Tibial artery (tissue), 4 donors: Measurements from ENCODE around the gene EVI5L.

Experiments used
- DNase-seq, 2 donors: peaks; one replicate each; pipeline ENCODE4 v3.0.0-alpha.2; 2019
- H3K27ac ChIP-seq, 2 donors: fragments of 200-600 bp; sonication (generic) in 1 of 2; 1 replicate in 1 of 2; 2 replicates in 1 of 2; pipeline ENCODE4 v1.5.1; 2018 to 2019; ENCODE audit warnings: mild to moderate bottlenecking in 1 of 2
- H3K27me3 ChIP-seq, 2 donors: fragments of 200-600 bp; sonication (generic) in 1 of 2; one replicate each; pipeline versions ENCODE4 v1.5.1 to v1.6.0; 2016 to 2019
- H3K36me3 ChIP-seq, 3 donors: fragments of 200-600 bp; sonication (generic) in 2 of 3; one replicate each; pipeline ENCODE4 v1.5.1; 2016 to 2019; ENCODE audit warnings: mild to moderate bottlenecking in 2 of 3
- H3K4me1 ChIP-seq, 4 donors: fragments of 200-600 bp; sonication (generic) in 2 of 4; 1 replicate in 3 of 4; 2 replicates in 1 of 4; pipeline ENCODE4 v1.5.1; 2016 to 2019
- H3K4me3 ChIP-seq, 2 donors: fragments of 200-600 bp; sonication (generic) in 1 of 2; 1 replicate in 1 of 2; 2 replicates in 1 of 2; pipeline ENCODE4 v1.5.1; 2018 to 2019; ENCODE audit warnings: mild to moderate bottlenecking in 2 of 2
- H3K9me3 ChIP-seq, 3 donors: fragments of 200-600 bp; sonication (generic) in 1 of 3; one replicate each; pipeline ENCODE4 v1.5.1; 2016 to 2019
- intact Hi-C: fragments of 100-400 bp; cut with DNase I; formaldehyde crosslinking; loops from one replicate; pipeline ENCODE4 v1.15.0; 2023; ENCODE audit warnings: low total_unique reads
- TF ChIP-seq, protein P1 (sequence below), 2 experiments: fragments of 200-600 bp in 1 of 2; fragments of 450-650 bp in 1 of 2; IDR thresholded peaks; one replicate each; pipeline ENCODE4 v1.5.1; 2017 to 2019; ENCODE audit warnings: antibody characterized with exemption in 2 of 2, mild to moderate bottlenecking in 1 of 2, moderate library complexity in 1 of 2

EVI5L gene

DNA sequence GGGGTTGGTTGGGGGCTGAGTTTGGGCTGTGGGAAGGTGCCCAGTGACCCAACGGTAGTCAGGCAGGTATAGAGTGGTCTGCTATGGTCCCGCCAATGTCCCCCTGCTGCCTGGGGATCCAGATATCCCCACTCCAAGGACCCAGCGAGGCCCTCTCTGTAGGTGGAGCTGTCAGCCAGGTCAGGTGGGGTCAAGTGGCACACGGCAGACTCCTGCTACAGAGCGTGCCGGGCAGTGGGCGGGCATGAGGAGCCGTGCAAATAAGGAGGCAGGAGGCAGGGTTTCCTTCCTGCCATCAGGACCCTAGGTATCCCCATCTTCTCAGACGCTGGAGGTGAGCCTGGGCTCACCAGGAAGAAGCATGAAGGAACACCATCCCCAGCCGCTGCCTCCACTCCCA is 14.9 kb downstream of the EVI5L start:
- H3K4me3 ChIP-seq = no peak overlapping the region
- no peak overlapping the region for H3K27ac ChIP-seq
- intact Hi-C loops = no loop called here
- H3K9me3 ChIP-seq = no peaks in the 10 kb centered on the region
- no peak for DNase-seq
- H3K4me1 ChIP-seq = no peaks in the 10 kb centered on the region
- peaks cover 0 to 16% (median 5%) of the 10 kb centered on the region in 3 donors for H3K36me3 ChIP-seq
- no peaks in the 10 kb centered on the region for H3K27me3 ChIP-seq
- TF ChIP-seq, protein P1, sequence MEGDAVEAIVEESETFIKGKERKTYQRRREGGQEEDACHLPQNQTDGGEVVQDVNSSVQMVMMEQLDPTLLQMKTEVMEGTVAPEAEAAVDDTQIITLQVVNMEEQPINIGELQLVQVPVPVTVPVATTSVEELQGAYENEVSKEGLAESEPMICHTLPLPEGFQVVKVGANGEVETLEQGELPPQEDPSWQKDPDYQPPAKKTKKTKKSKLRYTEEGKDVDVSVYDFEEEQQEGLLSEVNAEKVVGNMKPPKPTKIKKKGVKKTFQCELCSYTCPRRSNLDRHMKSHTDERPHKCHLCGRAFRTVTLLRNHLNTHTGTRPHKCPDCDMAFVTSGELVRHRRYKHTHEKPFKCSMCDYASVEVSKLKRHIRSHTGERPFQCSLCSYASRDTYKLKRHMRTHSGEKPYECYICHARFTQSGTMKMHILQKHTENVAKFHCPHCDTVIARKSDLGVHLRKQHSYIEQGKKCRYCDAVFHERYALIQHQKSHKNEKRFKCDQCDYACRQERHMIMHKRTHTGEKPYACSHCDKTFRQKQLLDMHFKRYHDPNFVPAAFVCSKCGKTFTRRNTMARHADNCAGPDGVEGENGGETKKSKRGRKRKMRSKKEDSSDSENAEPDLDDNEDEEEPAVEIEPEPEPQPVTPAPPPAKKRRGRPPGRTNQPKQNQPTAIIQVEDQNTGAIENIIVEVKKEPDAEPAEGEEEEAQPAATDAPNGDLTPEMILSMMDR (IDR thresholded peaks at IDR 0.05) = no peak

DNA sequence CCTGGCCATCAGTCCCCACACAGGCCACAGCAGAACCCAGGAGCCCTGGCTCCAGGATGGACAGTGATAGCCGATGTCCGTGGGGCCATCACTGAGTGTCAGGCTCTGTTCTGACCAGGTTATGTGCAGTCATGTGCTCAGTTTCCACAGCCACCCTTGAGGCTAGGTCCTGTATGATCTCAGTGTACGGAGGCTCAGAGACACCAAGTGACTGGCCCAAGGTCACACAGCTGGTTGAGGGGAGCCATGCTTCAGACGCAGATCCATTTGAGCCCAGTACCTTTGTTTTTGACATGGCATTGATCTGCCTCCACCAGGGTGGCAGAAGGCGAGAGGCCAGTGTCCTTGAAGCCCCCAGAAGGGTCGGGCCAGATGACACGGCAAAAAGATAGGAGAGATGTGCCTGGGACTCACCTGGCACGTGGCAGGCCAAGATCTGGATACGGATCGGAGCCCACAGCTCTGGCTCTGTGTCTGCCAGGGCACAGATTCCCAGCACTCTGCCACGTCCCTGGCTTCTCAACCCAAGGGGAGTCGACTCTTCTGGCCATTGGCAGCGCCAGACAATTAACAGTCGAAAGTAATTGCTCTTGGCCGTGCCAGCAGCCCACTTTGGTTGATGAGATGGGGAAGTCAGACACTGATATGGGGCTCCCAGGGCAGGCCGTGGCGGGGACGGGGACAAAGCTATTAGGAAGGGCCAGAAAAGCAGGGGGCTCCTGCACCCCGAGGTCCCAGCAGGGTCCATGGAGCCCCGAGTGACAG is 15.6 kb downstream of the EVI5L start:
- peaks cover 0 to 16% (median 5%) of the 10 kb centered on the region in 3 donors for H3K36me3 ChIP-seq
- no peak overlapping the region for H3K27ac ChIP-seq
- H3K9me3 ChIP-seq = no peaks in the 10 kb centered on the region
- TF ChIP-seq, protein P1 (IDR thresholded peaks at IDR 0.05) = no peak
- no peak for DNase-seq
- intact Hi-C loops = no loop called here
- H3K4me3 ChIP-seq = no peak overlapping the region
- H3K27me3 ChIP-seq = no peaks in the 10 kb centered on the region
- H3K4me1 ChIP-seq = no peaks in the 10 kb centered on the region

DNA sequence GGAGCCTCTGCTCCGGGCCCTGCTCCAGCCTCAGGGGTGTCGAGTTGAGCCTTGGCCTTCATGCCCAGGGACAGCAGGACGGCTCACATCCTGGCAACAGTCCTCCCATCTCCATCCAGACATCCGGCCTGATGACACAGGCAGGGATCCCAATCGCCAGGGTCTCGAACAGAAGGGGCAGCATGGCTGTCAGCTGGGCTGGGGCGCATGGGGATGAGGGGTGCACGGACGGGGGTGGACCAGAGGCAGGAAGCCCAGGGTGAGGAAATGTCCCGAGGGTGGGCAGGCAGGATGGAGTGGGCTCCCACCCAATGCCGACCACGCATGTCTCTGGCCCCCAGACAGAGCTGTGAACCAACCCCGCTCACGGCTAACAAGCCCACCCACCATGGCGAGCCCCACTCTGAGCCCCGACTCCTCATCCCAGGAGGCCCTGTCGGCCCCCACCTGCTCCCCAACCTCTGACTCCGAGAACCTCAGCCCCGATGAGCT is 16.2 kb downstream of the EVI5L start:
- Histone ChIP-seq H3K4me1 (no peaks in the 10 kb centered on the region), H3K36me3 (peaks cover 0 to 16% (median 5%) of the 10 kb centered on the region in 3 donors), H3K27me3 (no peaks in the 10 kb centered on the region), H3K4me3 (no peak overlapping the region), H3K9me3 (no peaks in the 10 kb centered on the region), H3K27ac (no peak overlapping the region)
- intact Hi-C loops = no loop called here
- TF ChIP-seq, protein P1 (IDR thresholded peaks at IDR 0.05) = no peak
- DNase-seq = no peak

DNA sequence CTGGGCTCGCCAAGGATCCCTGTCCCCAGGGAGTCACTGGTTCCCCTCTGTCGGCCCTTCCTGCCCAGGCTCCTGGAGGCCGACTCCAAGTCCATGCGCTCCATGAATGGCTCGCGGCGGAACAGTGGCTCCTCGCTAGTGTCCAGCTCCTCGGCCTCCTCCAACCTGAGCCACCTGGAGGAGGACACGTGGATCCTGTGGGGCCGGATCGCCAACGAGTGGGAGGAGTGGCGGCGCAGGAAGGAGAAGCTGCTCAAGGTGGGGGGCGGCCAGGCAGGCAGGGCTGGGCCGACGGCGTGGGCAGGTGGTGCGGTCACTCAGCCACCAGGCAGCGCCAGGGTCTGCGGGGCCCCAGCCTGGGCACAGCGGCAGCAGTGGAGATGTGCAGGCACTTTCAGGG is 17.6 kb downstream of the EVI5L start:
- no peak for DNase-seq
- H3K4me1 ChIP-seq = no peaks in the 10 kb centered on the region
- TF ChIP-seq, protein P1 (IDR thresholded peaks at IDR 0.05) = no peak
- intact Hi-C loops = no loop called here
- H3K27ac ChIP-seq = no peak overlapping the region
- H3K4me3 ChIP-seq = no peak overlapping the region
- H3K9me3 ChIP-seq = no peaks in the 10 kb centered on the region
- H3K36me3 ChIP-seq = peaks cover 0 to 21% (median 5%) of the 10 kb centered on the region in 3 donors
- H3K27me3 ChIP-seq = no peaks in the 10 kb centered on the region

DNA sequence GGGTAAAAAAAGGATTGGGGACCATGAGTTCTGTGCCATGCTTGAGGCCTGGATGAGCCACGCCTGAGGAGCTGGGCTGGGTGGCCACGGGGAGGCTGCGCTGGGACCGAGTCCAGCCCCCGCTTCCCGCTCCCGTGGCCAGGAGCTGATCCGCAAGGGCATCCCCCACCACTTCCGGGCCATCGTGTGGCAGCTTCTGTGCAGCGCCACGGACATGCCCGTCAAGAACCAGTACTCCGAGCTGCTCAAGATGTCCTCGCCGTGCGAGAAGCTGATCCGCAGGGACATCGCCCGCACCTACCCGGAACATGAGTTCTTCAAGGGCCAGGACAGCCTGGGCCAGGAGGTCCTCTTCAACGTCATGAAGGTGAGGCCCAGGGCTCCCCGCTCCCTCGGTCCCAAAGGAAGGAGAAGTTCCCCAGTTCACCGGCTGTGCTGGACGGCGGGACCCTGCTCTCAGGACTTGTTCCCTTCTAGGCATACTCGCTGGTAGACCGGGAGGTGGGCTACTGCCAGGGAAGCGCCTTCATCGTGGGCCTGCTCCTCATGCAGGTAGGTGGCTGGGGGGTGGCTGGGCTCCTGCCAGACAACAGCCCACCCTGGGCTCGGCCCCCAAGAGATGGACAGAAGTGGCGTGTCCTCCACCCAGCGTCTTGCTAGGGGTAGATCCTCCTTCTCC is 18.9 kb downstream of the EVI5L start:
- H3K27me3 ChIP-seq = peaks cover 0 to 3% of the 10 kb centered on the region in 2 donors
- H3K4me3 ChIP-seq = no peak overlapping the region
- no peak overlapping the region for H3K27ac ChIP-seq
- H3K4me1 ChIP-seq = peaks cover 0 to 8% (median 0%) of the 10 kb centered on the region in 4 donors
- no peaks in the 10 kb centered on the region for H3K9me3 ChIP-seq
- TF ChIP-seq, protein P1 (IDR thresholded peaks at IDR 0.05) = no peak
- intact Hi-C loops = no loop called here
- H3K36me3 ChIP-seq = peaks cover 0 to 21% (median 5%) of the 10 kb centered on the region in 3 donors
- no peak for DNase-seq
